ENCODE measurements around the gene RTL10.

The RTL10 gene

DNA sequence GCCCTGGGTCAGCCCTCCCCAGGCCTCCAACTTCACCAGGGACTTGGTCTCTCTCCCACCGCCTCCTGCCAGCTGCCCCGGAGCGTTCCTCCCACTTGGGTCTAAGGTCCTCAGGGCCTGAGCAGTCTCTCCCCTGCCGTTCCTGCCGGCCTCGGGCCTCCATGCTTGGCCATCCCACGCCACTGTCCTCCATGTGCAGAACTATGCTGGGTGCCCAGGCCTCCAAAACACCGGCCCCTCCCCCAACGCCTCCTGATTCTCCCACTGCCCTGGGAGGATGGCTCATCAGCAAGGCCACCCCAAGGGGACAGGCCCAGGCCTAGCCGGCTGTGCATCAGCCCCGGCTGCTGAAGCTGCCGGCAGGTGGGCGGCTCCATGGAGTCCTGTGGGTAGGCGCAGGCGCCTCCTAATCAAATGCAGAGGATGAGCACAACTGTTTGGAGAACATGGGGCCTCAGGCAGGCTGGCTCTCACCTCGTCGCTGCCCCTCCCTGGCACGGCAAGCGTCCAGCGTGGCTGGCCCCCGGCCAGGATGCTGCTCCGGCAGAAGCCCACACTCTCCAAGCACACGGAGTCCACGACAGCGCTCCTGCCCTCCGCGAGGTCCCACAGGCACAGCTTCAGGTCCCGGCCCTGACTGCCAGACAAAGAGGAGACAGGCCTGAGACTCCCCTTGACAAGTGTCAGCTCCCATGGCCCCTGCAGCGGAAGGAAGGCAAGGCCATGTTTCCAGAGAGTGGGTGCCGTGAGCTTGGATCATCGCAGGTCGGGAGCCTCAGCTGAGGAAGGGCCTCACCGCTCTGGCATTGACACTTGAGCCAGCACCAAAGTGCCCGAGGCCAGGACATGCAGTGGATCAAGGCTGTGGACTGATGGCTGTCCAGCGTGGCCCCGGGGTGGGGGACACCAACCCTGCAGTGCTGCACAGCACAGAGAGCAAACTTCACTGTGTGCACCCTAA lies 42.6 kb downstream of the RTL10 start:
- DNase-seq (ENCODE audit: low read depth) = no peak
- H3K4me3 ChIP-seq (ENCODE audit: low read depth, low read length) = no peak overlapping the region
- TF ChIP-seq POLR2A (IDR thresholded peaks at IDR 0.05; ENCODE audit: extremely low read depth, insufficient read length) (no peak), MYC (IDR thresholded peaks at IDR 0.05; ENCODE audit: low read depth, low read length) (no peak)
- TF ChIP-seq, protein P1, sequence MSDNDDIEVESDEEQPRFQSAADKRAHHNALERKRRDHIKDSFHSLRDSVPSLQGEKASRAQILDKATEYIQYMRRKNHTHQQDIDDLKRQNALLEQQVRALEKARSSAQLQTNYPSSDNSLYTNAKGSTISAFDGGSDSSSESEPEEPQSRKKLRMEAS (IDR thresholded peaks at IDR 0.05; ENCODE audit: low read depth, low read length) = no peak
- TF ChIP-seq, protein P2, sequence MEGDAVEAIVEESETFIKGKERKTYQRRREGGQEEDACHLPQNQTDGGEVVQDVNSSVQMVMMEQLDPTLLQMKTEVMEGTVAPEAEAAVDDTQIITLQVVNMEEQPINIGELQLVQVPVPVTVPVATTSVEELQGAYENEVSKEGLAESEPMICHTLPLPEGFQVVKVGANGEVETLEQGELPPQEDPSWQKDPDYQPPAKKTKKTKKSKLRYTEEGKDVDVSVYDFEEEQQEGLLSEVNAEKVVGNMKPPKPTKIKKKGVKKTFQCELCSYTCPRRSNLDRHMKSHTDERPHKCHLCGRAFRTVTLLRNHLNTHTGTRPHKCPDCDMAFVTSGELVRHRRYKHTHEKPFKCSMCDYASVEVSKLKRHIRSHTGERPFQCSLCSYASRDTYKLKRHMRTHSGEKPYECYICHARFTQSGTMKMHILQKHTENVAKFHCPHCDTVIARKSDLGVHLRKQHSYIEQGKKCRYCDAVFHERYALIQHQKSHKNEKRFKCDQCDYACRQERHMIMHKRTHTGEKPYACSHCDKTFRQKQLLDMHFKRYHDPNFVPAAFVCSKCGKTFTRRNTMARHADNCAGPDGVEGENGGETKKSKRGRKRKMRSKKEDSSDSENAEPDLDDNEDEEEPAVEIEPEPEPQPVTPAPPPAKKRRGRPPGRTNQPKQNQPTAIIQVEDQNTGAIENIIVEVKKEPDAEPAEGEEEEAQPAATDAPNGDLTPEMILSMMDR (IDR thresholded peaks at IDR 0.05; ENCODE audit: low read depth, low read length) = no peak

DNA sequence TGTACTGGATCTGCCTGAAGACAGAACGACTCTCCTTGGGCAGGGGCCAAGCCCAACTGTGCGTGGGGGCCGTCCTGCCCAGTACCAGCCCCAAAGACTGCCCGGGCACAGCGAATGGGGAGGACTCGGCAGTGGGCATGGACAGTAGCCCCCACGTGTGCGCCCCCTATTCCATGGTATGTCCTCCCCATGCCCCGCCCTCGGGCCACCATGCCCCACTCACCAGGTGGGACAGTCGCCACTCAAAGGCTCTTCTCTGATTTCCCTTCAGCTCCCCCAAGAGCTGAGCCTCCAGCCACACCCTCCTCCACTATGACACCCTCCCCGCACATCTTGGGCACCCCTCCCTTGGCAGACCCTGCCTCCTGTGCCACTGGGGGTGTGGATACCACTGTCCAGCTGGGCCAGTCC lies 43.5 kb downstream of the RTL10 start:
- TF ChIP-seq MYC (IDR thresholded peaks at IDR 0.05; ENCODE audit: low read depth, low read length) = no peak
- TF ChIP-seq, protein P1 (IDR thresholded peaks at IDR 0.05; ENCODE audit: low read depth, low read length) = no peak
- TF ChIP-seq, protein P2 (IDR thresholded peaks at IDR 0.05; ENCODE audit: low read depth, low read length) = no peak
- no peak for TF ChIP-seq POLR2A (IDR thresholded peaks at IDR 0.05; ENCODE audit: extremely low read depth, insufficient read length)
- H3K4me3 ChIP-seq (ENCODE audit: low read depth, low read length) = no peak overlapping the region
- no peak for DNase-seq (ENCODE audit: low read depth)

DNA sequence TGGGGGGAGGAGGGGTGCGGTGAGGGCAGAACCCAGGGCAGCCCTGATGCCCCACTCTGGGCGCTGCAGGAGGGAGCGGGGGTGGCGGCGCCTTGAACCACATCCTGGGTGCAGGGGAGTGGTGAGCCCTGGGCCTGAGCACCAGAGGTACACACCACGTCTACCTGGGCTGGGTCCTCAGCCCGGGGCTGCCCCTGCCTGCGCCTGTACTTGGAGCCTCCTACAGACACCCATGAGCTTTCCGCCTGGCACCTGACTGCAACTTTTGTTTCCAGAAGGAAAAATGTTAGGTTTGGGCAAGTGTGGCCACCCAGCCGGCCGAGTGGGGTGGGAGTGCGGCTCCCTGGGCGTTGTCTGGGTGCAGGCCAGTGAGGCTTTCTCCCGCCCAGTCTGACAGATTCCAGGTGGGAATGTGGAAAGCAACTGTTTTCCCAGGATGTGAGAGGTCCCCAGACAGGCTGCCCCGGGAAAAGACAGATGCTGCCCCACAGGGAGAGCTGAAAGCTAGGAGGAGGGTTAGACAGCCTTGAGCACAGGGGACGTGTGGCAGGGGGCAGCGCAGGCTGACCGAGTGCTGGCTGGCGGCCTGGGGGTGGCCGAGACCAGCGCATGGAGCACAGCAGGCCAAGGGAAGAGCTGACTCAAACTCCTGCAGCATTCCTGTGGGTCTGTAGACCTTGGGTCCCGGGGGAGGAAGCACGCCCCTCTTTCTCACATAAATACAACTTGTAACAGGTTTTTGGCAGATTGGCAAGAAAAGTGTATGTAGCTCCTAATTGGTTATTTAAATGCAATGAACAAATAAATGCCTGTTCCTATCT lies 44.1 kb downstream of the RTL10 start:
- DNase-seq (ENCODE audit: low read depth) = no peak
- TF ChIP-seq, protein P1 (IDR thresholded peaks at IDR 0.05; ENCODE audit: low read depth, low read length) = no peak
- no peak for TF ChIP-seq POLR2A (IDR thresholded peaks at IDR 0.05; ENCODE audit: extremely low read depth, insufficient read length)
- TF ChIP-seq, protein P2 (IDR thresholded peaks at IDR 0.05; ENCODE audit: low read depth, low read length) = no peak
- TF ChIP-seq MYC (IDR thresholded peaks at IDR 0.05; ENCODE audit: low read depth, low read length) = no peak
- H3K4me3 ChIP-seq (ENCODE audit: low read depth, low read length) = no peak overlapping the region

DNA sequence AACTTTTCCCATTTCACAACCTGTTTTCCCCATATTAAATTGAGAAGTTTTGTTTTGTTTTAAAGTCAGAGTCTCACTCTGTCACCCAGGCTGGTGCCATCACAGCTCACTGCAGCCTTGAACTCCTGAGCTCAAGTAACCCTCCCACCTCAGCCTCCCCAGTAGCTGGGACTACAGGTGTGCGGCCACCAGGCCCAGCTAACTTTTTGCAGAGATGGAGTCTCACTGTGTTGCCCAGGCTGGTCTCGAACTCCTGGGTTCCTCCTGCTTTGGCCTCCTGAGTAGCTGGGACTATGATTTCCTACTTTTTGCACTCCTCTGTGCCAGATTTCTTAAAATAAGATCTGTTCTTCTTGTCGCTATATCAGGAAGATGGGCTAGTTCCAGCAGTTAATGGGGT lies 44.9 kb downstream of the RTL10 start:
- no peak for DNase-seq (ENCODE audit: low read depth)
- TF ChIP-seq MYC (IDR thresholded peaks at IDR 0.05; ENCODE audit: low read depth, low read length) (no peak), POLR2A (IDR thresholded peaks at IDR 0.05; ENCODE audit: extremely low read depth, insufficient read length) (no peak)
- TF ChIP-seq, protein P1 (IDR thresholded peaks at IDR 0.05; ENCODE audit: low read depth, low read length) = no peak
- TF ChIP-seq, protein P2 (IDR thresholded peaks at IDR 0.05; ENCODE audit: low read depth, low read length) = no peak
- no peak overlapping the region for H3K4me3 ChIP-seq (ENCODE audit: low read depth, low read length)

DNA sequence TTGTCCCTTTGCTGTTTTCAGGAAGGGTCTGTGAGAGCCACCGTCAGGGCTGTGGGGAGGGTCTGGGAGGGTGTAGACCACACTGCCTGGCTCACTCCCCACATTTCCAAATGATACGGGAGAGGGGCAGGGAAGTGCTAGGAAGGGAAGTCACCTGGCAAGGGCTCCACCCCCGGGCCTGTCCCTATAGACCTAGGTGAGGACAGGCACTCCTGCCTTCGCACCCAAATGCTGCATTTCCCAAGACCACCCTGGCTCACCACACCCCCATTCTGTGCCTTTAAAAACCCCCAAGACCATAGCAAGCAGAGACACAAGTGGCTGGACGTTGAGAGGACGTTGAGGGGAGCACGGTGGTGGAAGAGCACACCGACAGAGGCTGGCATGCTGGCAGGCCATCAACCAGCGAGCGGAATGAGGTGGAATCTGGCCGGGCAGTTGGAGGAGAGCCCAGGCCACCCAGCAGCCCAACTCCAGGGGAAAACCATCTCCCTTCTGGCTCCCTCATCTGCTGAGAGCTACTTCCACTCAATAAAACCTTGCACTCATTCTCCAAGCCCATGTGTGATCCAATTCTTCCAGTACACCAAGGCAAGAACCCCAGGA lies 45.7 kb downstream of the RTL10 start:
- H3K4me3 ChIP-seq (ENCODE audit: low read depth, low read length) = no peak overlapping the region
- no peak for DNase-seq (ENCODE audit: low read depth)
- TF ChIP-seq, protein P1 (IDR thresholded peaks at IDR 0.05; ENCODE audit: low read depth, low read length) = no peak
- TF ChIP-seq MYC (IDR thresholded peaks at IDR 0.05; ENCODE audit: low read depth, low read length) (no peak), POLR2A (IDR thresholded peaks at IDR 0.05; ENCODE audit: extremely low read depth, insufficient read length) (no peak)
- TF ChIP-seq, protein P2 (IDR thresholded peaks at IDR 0.05; ENCODE audit: low read depth, low read length) = no peak

Data from NB4 (cell line).